ENCODE data around the gene GALNT18. TPM values are rescaled to one million over a fixed set of nuclear protein-coding genes. Genes with fewer than 3 reads are reported as not detected.
A peak's percentile ranks its signal among the peaks of the same experiment; 100 is the strongest.

GALNT18 gene
- total and polyA plus RNA-seq, 7 donors = 4.6 to 32.4 (median 8.3) TPM

GRCh38 chr11:11464555-11464954, 157.2 kb downstream of the GALNT18 start:
- intact Hi-C loops (cut with DNase I) = no loop called here
- Histone ChIP-seq H3K36me3 (ENCODE audit: insufficient read depth in 1 of 2, low read depth in 1 of 2) (no peaks in the 10 kb centered on the region), H3K9me3 (no peaks in the 10 kb centered on the region), H3K4me3 (no peak overlapping the region), H3K4me1 (peaks cover 23% of the 10 kb centered on the region), H3K27ac (no peak overlapping the region), H3K27me3 (ENCODE audit: insufficient read depth in 3 of 3, low read length in 2 of 3) (no peaks in the 10 kb centered on the region)
- no peak for ATAC-seq
- 95 to 97% (median 97%) methylated on average over 2 of the region's 2 CpGs for WGBS, 3 donors
- DNase-seq = no peak
- TF ChIP-seq CTCF (IDR thresholded peaks at IDR 0.05) = no peak

- Histone ChIP-seq H3K27me3 (ENCODE audit: insufficient read depth in 3 of 3, low read length in 2 of 3) (no peaks in the 10 kb centered on the region), H3K9me3 (no peaks in the 10 kb centered on the region), H3K36me3 (ENCODE audit: insufficient read depth in 1 of 2, low read depth in 1 of 2) (no peaks in the 10 kb centered on the region), H3K4me3 (no peak overlapping the region), H3K4me1 (peaks cover 23% of the 10 kb centered on the region), H3K27ac (peak overlapping the region; percentile 4)
- 24 to 35% (median 26%) methylated on average over 10 of the region's 10 CpGs for WGBS, 3 donors
- TF ChIP-seq CTCF (IDR thresholded peaks at IDR 0.05) = no peak
- DNase-seq (no peak), ATAC-seq (peak; percentile 61 to 70 (median 70))
- intact Hi-C loops (cut with DNase I) = no loop called here
Measured at GRCh38 chr11:11463405-11463804, 158.4 kb downstream of the GALNT18 start.

- H3K4me1 ChIP-seq = peaks cover 23% of the 10 kb centered on the region
- ATAC-seq (peak; percentile 62 to 92 (median 81)), DNase-seq (peak in 1 of 2 donors; percentile 74)
- H3K9me3 ChIP-seq = no peaks in the 10 kb centered on the region
- no peak for TF ChIP-seq CTCF (IDR thresholded peaks at IDR 0.05)
- H3K4me3 ChIP-seq = no peak overlapping the region
- peak overlapping the region; percentile 30 for H3K27ac ChIP-seq
- intact Hi-C loops (cut with DNase I) = no loop called here
- no peaks in the 10 kb centered on the region for H3K36me3 ChIP-seq (ENCODE audit: insufficient read depth in 1 of 2, low read depth in 1 of 2)
- no peaks in the 10 kb centered on the region for H3K27me3 ChIP-seq (ENCODE audit: insufficient read depth in 3 of 3, low read length in 2 of 3)
- 9 to 21% (median 16%) methylated on average over 10 of the region's 10 CpGs for WGBS, 3 donors
Measured at GRCh38 chr11:11461473-11461872, 160.3 kb downstream of the GALNT18 start.

GRCh38 chr11:11459578-11459977, 162.2 kb downstream of the GALNT18 start:
- no peak for TF ChIP-seq CTCF (IDR thresholded peaks at IDR 0.05)
- 96 to 98% (median 97%) methylated on average over 3 of the region's 3 CpGs for WGBS, 3 donors
- no peaks in the 10 kb centered on the region for H3K36me3 ChIP-seq (ENCODE audit: insufficient read depth in 1 of 2, low read depth in 1 of 2)
- no peak overlapping the region for H3K27ac ChIP-seq
- H3K4me3 ChIP-seq = no peak overlapping the region
- intact Hi-C loops (cut with DNase I) = no loop called here
- H3K27me3 ChIP-seq (ENCODE audit: insufficient read depth in 3 of 3, low read length in 2 of 3) = no peaks in the 10 kb centered on the region
- H3K4me1 ChIP-seq = peaks cover 23% of the 10 kb centered on the region
- ATAC-seq = no peak
- H3K9me3 ChIP-seq = no peaks in the 10 kb centered on the region
- DNase-seq = no peak

- H3K4me3 ChIP-seq = no peak overlapping the region
- intact Hi-C loops (cut with DNase I) = no loop called here
- peaks cover 23% of the 10 kb centered on the region for H3K4me1 ChIP-seq
- no peak for TF ChIP-seq CTCF (IDR thresholded peaks at IDR 0.05)
- ATAC-seq (no peak), DNase-seq (no peak)
- H3K27ac ChIP-seq = no peak overlapping the region
- no peaks in the 10 kb centered on the region for H3K36me3 ChIP-seq (ENCODE audit: insufficient read depth in 1 of 2, low read depth in 1 of 2)
- H3K27me3 ChIP-seq (ENCODE audit: insufficient read depth in 3 of 3, low read length in 2 of 3) = no peaks in the 10 kb centered on the region
- 74 to 84% (median 77%) methylated on average over 9 of the region's 9 CpGs for WGBS, 3 donors
- no peaks in the 10 kb centered on the region for H3K9me3 ChIP-seq
Measured at GRCh38 chr11:11458485-11458884, 163.3 kb downstream of the GALNT18 start.
